GM19240 (cell line): Measurements from ENCODE around the gene SNAP23.
"Not testable (repeated sequence)": the region's sequence is repeated elsewhere in the genome, so short reads cannot be mapped to it uniquely, and the experiment has no call there.

Source experiments
- DNase-seq: peaks from one replicate; pipeline ENCODE4 v3.0.0; 2011; ENCODE audit warnings: low spot score; ENCODE audit not compliant: insufficient read length

The SNAP23 gene

GRCh38 chr15:42556550-42557207, 61.2 kb downstream of the SNAP23 start:
- DNase-seq = not testable (repeated sequence)

GRCh38 chr15:42558739-42559138, 63.3 kb downstream of the SNAP23 start:
- DNase-seq = no peak

GRCh38 chr15:42575188-42576039, 80.0 kb downstream of the SNAP23 start, which contains the start of gene STARD9:
TSS of gene STARD9 (plus strand) at chr15:42575606. CDS start at chr15:42575716, 110 bp downstream.
- peak; percentile 77 for DNase-seq

GRCh38 chr15:42576040-42576594, 80.7 kb downstream of the SNAP23 start:
- no peak for DNase-seq

GRCh38 chr15:42576776-42577175, 81.3 kb downstream of the SNAP23 start:
- no peak for DNase-seq

- no peak for DNase-seq
These were observed 82.1 kb downstream of the SNAP23 start for GRCh38 chr15:42577514-42578031.

- no peak for DNase-seq
These were observed 83.6 kb downstream of the SNAP23 start for GRCh38 chr15:42578984-42579537.

GRCh38 chr15:42581272-42581730, 85.9 kb downstream of the SNAP23 start:
- peak; percentile 30 for DNase-seq
